NCI-H128 (cell line): ENCODE measurements around the gene FMNL1.
A peak's percentile ranks its signal among the peaks of the same experiment; 100 is the strongest.
"Not testable (repeated sequence)": the region's sequence is repeated elsewhere in the genome, so short reads cannot be mapped to it uniquely, and the experiment has no call there.

Experiments
- DNase-seq: peaks from one replicate; lab custom pipeline; 2025; ENCODE audit not compliant: unreplicated experiment; lab: John Stamatoyannopoulos, UW

The FMNL1 gene

GRCh38 chr17:45221081-45222013, at the start of gene FMNL1:
Gene FMNL1, plus strand, starts transcription at chr17:45221885. Its CDS starts 240 bp downstream, at chr17:45222125.
- no peak for DNase-seq

DNA sequence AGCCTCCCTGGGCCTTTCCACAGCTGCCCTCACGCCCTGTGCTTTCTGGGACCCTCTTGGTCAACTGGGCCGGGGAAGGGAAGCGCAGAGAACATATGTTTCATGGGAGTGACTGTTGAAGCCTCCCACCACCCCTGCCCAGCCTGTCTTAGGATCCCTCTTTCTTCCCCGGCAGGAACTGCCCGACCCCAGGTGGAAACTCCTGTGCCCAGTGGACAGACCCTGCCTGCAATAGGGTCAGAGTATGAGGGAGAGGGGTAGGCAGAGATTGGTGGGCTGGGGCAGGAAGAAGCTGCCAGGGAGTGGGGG, 49.5 kb upstream of the FMNL1 start:
- DNase-seq, result no peak

DNA sequence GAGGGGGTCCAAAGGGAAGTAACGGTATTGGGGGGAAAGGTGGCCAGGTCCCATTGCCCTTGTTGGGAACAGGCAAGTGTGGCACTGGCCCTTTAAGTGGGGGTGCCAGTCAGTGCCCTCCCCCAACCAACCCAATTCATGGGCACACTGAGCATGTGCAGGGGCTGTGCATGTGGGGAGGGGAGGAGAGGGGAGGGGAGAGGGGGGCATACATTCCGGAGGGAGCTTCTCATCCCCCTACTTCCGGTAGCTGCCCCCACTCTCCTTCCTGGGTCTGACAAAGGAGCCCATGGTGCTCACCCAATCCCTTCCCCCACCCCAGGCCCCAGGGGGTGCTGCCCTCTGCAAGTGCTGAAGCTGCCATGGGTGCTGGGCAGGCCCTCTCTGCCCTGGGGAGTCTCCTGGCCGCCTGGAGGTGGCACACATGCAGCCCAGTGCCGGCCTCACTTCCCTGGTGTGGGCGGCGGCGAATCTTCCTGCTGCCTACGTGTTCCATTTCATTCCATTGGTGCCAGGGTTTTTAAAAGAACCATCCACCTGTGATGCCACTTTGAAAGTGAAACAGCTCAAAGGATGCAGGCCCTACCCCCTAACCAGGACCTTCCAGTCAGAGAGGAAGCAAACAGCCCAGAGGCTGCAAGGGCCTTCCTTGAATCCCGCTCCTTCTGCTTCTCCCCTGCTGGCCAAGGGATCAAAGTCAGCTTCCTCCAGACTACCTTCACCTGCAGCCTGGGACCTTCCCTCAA, 49.0 kb upstream of the FMNL1 start:
- DNase-seq, result no peak

DNA sequence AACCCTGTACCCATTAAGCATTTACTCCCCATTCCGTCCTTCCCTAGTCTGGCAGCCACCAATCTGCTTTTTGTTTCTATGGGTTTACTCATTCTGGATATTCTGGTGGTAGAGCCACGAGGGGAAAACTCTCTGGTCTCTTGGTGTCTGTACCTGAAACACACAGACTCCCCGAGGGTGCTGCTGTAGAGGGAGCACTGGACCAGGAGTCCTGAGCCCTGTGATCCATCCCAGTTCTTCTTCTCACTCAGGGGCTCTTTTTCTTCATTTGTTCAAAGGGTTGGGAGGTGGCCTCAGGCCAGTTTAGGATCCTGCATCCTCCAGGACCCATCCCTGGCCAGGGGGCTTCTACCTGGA, 45.9 kb upstream of the FMNL1 start:
- DNase-seq, result no peak

GRCh38 chr17:45177563-45177962, 44.1 kb upstream of the FMNL1 start:
- no peak for DNase-seq

DNA sequence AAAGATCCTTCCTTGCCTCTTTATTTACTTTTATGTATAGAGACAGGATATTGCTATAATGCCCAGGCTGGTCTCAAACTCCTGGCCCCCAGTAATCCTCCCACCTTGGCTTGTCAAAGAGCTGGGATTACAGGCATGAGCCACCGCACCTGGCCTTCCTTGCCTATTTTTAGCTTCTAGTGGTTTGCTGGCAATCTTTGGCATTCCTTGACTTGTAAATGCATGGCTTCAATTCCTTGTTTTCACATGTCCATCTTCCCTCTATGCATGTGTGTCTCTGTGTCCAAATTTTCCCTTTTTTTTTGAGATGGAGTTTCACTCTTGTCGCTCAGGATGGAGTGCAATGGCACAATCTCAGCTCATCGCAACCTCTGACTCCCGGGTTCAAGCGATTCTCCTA, 37.5 kb upstream of the FMNL1 start:
- DNase-seq, result no peak

- no peak for DNase-seq
Measured at GRCh38 chr17:45186801-45187354, 34.8 kb upstream of the FMNL1 start.

GRCh38 chr17:45189009-45189408, 32.7 kb upstream of the FMNL1 start:
- DNase-seq, result no peak

DNA sequence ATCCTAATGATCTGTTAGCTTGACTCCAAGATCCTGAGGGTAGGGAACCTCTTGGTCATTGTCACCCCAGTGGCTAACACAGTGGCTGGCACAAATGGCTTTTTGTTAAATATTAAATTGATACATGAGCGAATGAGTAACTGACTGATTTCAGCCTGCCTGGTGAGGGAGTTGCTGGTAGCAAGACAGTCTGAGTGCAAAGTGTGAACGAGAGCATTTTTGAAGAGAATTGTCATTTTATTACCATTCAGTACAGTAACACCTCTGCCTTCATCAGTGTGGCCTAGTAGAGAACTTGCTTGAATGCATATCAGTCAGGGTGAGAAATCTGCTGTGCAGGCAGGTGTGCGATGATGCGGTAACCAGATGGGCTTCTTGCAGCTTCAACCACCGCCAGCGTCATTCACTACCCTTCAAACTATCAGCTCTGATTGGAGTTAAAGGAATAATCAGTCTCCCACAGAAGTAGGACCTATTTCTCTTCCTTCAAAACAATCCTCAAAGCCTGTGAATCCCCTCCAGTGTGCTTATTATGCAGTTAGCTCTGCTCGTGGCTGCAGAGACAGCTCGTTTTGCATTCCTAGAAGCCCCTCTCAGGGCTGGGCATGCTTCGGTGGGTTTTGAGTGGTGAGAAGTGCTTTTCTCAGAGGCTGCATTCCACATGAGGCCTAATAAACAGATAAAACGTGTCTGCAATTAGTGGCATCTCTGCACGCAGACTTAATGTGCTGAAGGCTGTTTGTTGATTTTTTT, 31.0 kb upstream of the FMNL1 start:
- no peak for DNase-seq

DNA sequence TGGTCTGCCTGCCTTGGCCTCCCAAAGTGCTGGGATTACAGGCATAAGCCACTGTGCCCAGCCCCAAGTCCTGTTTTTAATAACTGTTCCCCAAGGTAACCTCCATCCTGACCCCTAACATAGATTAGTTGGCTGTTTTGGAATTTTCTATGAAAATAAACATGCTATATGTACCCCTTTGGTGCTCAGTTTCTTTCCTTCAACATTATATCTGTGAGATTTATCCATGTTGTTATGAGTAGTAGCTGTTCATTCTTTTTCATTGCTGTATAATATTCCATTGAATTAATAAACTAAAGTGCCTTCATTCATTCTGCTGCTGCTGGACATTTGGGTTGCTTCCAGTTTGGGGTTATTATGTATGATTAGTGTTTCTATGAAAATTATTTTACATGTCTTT, 26.3 kb upstream of the FMNL1 start:
- no peak for DNase-seq

GRCh38 chr17:45197108-45197507, 24.6 kb upstream of the FMNL1 start:
- DNase-seq, result no peak

DNA sequence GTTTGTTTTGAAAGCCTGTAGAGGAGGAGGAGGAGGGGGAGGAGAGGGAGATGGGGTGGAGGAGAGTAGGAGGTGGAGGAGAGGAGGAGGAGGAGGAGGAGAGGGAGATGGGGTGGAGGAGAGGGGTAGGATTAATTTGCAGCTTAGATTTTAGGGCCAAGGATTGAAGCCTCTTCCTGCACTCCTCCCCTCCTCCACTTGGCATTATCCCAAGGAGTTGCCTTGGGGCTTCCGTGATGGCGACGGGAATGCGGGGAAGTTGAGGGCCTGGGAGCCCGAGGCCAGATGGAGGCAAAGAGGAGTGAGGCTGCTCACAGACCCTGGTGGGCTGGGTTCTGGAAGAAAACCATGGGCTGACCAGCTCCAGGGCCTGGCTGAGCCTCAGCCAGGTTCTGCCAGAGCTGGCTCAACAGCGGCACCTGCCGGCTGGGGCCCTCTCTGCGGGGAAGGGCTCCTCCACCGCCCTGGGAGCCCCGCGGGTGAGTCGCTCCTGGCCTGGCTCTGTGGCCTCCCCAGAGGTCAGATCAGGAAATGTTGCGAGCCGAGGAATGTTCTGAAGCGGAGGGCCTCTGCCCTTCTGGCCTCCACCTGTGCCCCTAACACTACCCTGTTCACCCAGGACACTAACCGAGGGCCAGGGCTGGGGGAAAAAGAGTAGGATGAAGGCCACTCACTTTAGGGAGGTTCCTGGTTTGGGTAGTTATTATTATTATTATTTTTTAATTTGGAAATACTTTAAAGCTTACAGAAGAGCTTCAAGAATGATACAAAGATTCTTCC, 23.9 kb upstream of the FMNL1 start:
- peak; percentile 49 for DNase-seq

- DNase-seq, result no peak
Measured at GRCh38 chr17:45200701-45201100, 21.0 kb upstream of the FMNL1 start.

- DNase-seq, result no peak
Measured at GRCh38 chr17:45201457-45201856, 20.2 kb upstream of the FMNL1 start.

DNA sequence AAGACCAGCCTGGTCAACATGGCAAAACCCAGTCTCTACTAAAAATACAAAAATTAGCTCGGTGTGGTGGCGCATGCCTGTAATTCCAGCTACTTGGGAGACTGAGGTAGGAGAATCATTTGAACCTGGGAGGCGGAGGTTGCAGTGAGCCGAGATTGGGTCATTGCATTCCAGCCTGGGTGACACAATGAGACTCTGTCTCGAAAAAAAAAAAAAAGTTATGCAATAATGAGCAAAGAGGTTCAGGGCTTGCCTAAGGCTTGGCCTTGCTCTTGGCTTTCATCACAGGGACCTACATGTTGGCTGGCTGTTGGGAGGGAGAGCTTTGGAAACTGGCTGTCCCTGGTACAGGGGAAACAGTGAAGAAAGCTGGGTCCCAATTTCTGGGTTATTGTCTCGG, 19.8 kb upstream of the FMNL1 start:
- not testable (repeated sequence) for DNase-seq

GRCh38 chr17:45218895-45219661, 2.6 kb upstream of the FMNL1 start:
- peak; percentile 63 for DNase-seq

DNA sequence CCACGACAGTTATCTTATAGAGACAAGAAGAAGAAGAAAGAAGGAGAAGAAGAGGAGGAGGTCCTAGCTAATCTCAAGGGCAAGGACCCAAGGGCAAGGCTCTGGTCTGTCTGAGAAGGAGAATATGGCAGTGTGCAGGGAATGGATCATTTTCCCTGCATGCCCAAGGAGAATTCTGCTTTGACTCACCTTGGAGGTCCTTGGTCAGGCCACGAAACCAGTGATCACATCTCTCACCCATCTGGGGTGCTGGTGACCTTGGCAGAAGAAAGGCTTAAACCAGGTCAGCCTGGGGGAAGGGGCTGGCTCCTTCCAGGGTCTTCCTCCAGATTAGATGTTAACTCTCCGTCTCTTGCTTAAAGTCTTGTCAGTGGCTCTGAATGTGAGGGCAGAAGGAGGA, 1.6 kb upstream of the FMNL1 start:
- no peak for DNase-seq

DNA sequence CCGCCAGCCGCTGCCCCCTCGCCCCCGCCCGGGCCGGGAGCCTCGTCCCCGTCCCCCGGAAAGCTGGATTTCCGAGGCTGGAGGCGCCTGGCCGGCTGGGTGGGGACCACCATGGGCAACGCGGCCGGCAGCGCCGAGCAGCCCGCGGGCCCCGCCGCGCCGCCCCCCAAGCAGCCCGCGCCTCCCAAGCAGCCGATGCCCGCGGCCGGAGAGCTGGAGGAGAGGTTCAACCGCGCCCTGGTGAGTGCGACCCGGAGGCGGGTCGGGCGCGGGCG, 266 bp downstream of the FMNL1 start:
- no peak for DNase-seq

GRCh38 chr17:45222289-45222995, 757 bp downstream of the FMNL1 start:
- DNase-seq, result no peak
